Lower leg skin (tissue), 4 donors: Measurements from ENCODE around the gene CHIC2. TPM values are rescaled to one million over a fixed set of nuclear protein-coding genes. Genes with fewer than 3 reads are reported as not detected.
A peak's percentile ranks its signal among the peaks of the same experiment; 100 is the strongest.

Experiments
- DNase-seq, 2 donors: peaks; one replicate each; pipeline ENCODE4 v3.0.0-alpha.2; 2019; ENCODE audit warnings: low spot score in 2 of 2
- H3K4me3 ChIP-seq: fragments of 200-600 bp; sonication (generic); 2 replicates; pipeline ENCODE4 v1.5.1; 2017; ENCODE audit warnings: mild to moderate bottlenecking, low read depth; ENCODE audit not compliant: poor library complexity, severe bottlenecking
- POLR2A ChIP-seq, 2 donors: fragments of 450-650 bp; IDR thresholded peaks; one replicate each; pipeline ENCODE4 v1.6.1; 2016 to 2017; ENCODE audit warnings: antibody characterized with exemption in 2 of 2, mild to moderate bottlenecking in 1 of 2, moderate library complexity in 1 of 2
- WGBS, 2 donors: methylation state at CpG; one replicate each; pipeline ENCODE4 v1.1.5; 2018; 5-methylcytosine and 5-hydroxymethylcytosine counted together
- intact Hi-C: fragments of 100-400 bp; cut with DNase I; formaldehyde crosslinking; loops from one replicate; pipeline ENCODE4 v1.15.0; 2023; ENCODE audit warnings: low total_unique reads
- total RNA-seq, 4 donors: library from RNA; depleted of rRNA; stranded (reverse); fragments of >200 nt; gene quantifications; one replicate each; pipeline ENCODE4 v1.1.0, GENCODE V29; 2016
- TF ChIP-seq, protein P1 (sequence below), 3 donors: fragments of 450-650 bp; IDR thresholded peaks; one replicate each; pipeline ENCODE4 v1.5.1; 2016; ENCODE audit warnings: antibody characterized with exemption in 3 of 3, mild to moderate bottlenecking in 3 of 3, moderate library complexity in 2 of 3

Gene CHIC2
- total RNA-seq, 4 donors from 2014 or later = 63.0 to 80.7 (median 69.8) TPM

DNA sequence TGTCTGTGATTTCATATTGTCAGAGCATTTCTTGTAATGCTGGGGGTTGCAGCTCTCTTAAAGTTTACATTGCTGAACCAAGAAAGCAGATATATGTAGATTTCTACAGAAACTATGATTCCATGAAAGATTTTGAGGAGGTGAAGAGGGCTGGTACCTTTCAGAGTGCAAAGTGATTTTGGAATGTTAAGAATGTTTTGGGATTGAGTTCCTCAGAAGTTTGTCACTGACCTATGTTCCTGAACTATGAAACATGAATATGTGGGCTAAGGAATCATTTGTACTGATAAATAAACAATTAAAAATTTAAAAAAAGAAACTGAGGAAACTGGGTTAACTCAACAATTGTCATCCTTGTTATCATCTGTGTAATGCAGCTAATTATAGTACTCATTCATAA lies 12.3 kb upstream of the CHIC2 start:
- DNase-seq = no peak
- TF ChIP-seq, protein P1, sequence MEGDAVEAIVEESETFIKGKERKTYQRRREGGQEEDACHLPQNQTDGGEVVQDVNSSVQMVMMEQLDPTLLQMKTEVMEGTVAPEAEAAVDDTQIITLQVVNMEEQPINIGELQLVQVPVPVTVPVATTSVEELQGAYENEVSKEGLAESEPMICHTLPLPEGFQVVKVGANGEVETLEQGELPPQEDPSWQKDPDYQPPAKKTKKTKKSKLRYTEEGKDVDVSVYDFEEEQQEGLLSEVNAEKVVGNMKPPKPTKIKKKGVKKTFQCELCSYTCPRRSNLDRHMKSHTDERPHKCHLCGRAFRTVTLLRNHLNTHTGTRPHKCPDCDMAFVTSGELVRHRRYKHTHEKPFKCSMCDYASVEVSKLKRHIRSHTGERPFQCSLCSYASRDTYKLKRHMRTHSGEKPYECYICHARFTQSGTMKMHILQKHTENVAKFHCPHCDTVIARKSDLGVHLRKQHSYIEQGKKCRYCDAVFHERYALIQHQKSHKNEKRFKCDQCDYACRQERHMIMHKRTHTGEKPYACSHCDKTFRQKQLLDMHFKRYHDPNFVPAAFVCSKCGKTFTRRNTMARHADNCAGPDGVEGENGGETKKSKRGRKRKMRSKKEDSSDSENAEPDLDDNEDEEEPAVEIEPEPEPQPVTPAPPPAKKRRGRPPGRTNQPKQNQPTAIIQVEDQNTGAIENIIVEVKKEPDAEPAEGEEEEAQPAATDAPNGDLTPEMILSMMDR (IDR thresholded peaks at IDR 0.05) = no peak
- TF ChIP-seq POLR2A (IDR thresholded peaks at IDR 0.05) = no peak
- no peak overlapping the region for H3K4me3 ChIP-seq
- intact Hi-C loops = no loop called here

DNA sequence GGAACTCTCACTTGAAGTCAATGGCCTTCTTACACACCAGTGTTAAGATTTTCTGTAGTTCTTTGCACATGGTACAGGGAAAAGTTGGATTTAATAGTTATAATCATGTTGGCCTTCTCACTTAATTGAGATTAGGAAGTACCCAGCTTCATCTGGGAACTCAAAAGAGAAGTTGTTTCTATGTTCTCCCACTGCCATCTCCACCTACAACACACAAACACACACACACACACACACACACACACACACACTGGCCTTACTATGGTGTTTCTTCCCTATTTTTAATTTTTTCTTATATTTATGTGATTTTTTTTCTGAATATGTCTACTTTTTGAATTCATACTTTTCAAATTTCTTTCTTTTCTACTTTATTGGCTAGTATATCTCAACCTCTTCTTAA lies 10.0 kb upstream of the CHIC2 start:
- TF ChIP-seq, protein P1 (IDR thresholded peaks at IDR 0.05) = no peak
- TF ChIP-seq POLR2A (IDR thresholded peaks at IDR 0.05) = no peak
- intact Hi-C loops = no loop called here
- DNase-seq = no peak
- no peak overlapping the region for H3K4me3 ChIP-seq

DNA sequence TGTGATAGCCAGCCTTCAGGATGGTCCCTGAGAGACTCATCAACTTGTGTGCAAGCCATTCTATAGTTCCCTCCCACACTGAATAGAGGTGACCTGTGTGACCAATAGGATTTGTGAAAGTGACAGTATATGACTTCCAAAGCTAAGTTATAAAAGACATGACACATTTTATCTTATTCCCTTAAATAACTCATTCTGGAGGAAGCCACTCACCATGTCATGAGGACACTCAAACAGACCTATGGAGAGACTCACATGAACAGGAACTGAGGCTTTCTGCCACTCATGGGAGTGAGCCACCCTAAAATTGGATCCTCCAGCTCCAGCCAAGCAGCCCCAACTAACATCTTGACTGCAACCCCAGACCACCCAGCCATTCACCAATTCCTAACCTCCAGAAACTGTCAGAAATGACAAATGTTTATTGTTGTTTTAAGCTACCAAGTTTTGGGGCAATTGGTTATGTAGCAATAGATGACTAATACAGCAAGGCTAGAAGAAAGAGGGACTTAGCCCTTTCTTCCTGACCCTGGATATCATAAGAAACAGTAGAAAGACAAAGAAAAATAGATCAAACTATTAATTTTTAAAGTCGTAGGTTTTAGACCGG lies 9.0 kb upstream of the CHIC2 start:
- H3K4me3 ChIP-seq = no peak overlapping the region
- 93 to 98% methylated on average over 2 of the region's 2 CpGs for WGBS, 2 donors
- TF ChIP-seq, protein P1 (IDR thresholded peaks at IDR 0.05) = no peak
- TF ChIP-seq POLR2A (IDR thresholded peaks at IDR 0.05) = no peak
- DNase-seq = no peak
- intact Hi-C loops = no loop called here

DNA sequence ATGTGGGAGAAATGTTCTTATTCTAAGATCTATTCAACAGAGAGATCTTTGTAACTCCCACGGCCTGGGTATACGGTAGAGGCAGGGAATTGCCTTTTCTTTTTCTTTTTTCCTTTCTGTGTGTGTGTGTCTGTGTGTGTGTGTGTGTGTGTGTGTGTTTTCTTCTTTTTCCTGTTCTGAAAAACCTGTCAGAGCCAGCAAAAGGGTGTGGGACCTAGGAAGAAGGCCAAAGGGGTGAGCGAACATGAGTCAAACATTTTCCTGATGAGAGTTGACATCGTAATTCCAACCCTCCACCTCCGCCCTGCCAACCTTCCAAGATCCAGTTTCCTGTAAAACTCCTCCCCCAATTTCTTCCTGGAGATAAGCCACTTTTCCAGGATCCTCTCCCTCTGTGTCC lies 2.8 kb upstream of the CHIC2 start:
- DNase-seq = peak; percentile 87 to 88
- TF ChIP-seq, protein P1 (IDR thresholded peaks at IDR 0.05) = no peak
- TF ChIP-seq POLR2A (IDR thresholded peaks at IDR 0.05) = no peak
- 17 to 28% methylated on average over 5 of the region's 5 CpGs for WGBS, 2 donors
- intact Hi-C loops = no loop called here
- H3K4me3 ChIP-seq = no peak overlapping the region

DNA sequence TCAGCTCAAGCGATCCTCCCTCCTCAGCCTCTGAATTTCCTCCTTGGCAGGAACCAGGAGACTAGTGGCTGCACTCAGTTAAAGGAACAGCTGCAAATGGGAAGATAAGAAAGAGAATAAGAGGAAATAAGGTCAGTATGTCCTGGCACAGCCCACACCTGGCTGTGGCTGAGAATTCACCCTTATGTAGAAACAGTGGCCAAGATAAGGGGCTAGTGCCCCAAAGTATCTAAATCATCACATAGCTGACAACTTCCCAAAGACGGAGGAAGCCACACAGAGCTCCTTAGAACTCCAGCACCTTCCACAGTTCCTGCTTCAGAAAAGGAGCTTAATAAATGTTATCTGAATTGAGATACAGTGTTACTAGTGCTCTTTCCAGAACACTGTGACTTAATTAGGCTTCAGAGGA lies 2.3 kb upstream of the CHIC2 start:
- 38 to 48% methylated on average over 2 of the region's 2 CpGs for WGBS, 2 donors
- no peak overlapping the region for H3K4me3 ChIP-seq
- no peak for TF ChIP-seq POLR2A (IDR thresholded peaks at IDR 0.05)
- DNase-seq = no peak
- intact Hi-C loops = no loop called here

DNA sequence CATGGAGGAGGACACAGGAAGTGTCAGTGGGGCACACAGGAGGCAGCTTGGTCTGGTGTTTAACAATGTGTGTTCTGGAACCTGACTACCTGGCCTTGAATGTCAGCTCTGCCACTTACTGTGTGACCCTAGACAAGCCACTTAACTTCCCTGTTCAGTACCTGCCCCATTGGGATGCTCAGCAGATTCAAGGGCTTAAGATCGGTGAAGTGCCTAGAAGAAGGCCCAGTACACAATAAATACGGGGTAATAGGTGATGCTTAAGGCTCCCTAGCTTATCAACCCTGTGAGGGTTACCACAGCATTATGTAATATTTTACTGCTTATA lies 1.6 kb upstream of the CHIC2 start:
- no peak for TF ChIP-seq POLR2A (IDR thresholded peaks at IDR 0.05)
- TF ChIP-seq, protein P1 (IDR thresholded peaks at IDR 0.05) = no peak
- intact Hi-C loops = no loop called here
- no peak for DNase-seq
- H3K4me3 ChIP-seq = no peak overlapping the region
- 87 to 89% methylated on average over 2 of the region's 2 CpGs for WGBS, 2 donors
